ENCODE data around the gene CAV3.

The CAV3 gene

GRCh38 chr3:8724108-8724752 lies 9.4 kb upstream of the CAV3 start:
- H3K9me3 ChIP-seq (ENCODE audit: control extremely low read depth in 1 of 5, control insufficient read depth in 4 of 5, insufficient read depth in 2 of 5, low read depth in 1 of 5, low read length in 4 of 5), result peaks cover 0 to 10% (median 0%) of the 10 kb centered on the region in 5 experiments
- POLR2A ChIA-PET, result no interaction called here
- DNase-seq, result no peak
- WGBS (ENCODE audit: insufficient coverage), result 100% methylated on average over 3 of the region's 3 CpGs
- CTCF ChIA-PET, result interaction anchor here (0.6 kb wide), 1 partner anchor 48 kb away, joined by 5 read pairs; no protein-coding TSS in a partner anchor
- H3K4me1 ChIP-seq (ENCODE audit: control extremely low read depth in 1 of 4, control insufficient read depth in 4 of 4, insufficient read depth in 4 of 4, low read length in 3 of 4), result no peaks in the 10 kb centered on the region
- no peaks in the 10 kb centered on the region for H3K27me3 ChIP-seq (replicated peaks in 2 of 5; ENCODE audit: control insufficient read depth in 4 of 5, insufficient read depth in 5 of 5, low read length in 4 of 5)
- no peaks in the 10 kb centered on the region for H3K36me3 ChIP-seq (ENCODE audit: control insufficient read depth in 4 of 4, insufficient read depth in 4 of 4, low read length in 3 of 4)
- no peak overlapping the region for H3K27ac ChIP-seq (ENCODE audit: insufficient read depth in 1 of 2, low read depth in 1 of 2, low read length in 2 of 2, poor library complexity in 1 of 2, severe bottlenecking in 2 of 2)
- H3K4me3 ChIP-seq (ENCODE audit: control insufficient read depth in 1 of 7, extremely low read depth in 1 of 7, insufficient read depth in 4 of 7, low read depth in 2 of 7, low read length in 6 of 7), result no peak overlapping the region

DNA sequence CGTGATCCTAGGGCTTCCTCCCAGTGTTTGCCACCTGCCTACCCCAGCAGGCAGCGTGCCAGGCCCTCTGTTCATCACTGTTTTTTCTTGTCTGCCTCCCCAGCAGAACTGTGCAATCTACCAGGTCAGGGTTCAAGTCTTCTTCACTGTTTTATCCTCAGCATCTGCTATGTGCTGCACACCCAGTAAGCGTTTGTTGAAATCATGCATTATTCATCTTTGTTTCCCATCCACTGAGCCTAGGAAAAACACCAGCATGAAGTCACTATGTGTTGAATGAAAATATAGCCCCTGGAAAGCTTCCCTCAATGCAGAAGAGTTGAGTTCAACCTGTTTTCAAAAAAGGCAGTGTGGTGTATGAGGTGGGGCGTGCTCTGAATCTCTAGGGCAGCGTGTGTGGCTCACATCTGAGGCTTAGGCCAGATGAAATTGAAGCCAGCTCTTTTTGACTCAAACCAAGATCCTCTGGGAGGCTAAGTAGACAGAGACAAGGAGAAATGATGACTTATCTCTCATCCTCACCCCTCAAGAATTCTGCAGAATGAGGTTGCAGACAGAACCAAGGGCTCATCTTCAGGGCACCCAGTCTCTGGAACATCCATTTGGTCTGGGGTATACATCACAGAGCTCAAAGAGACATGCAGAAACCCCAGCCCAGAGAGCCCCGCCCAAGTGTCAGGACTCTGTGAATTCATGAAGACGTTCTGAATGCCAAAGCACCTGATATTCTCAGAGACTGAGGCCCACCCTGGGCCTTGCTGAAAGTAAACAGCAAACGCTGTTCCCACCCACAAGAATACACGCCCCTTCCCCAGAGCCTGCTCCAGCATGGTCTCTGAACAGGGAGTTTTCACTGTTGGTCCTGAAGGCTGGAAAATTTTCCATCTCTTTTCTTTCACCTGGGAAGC lies 5.7 kb upstream of the CAV3 start:
- ChIA-PET POLR2A (no interaction called here), CTCF (no interaction called here)
- peaks cover 0 to 7% (median 0%) of the 10 kb centered on the region in 5 experiments for H3K9me3 ChIP-seq (ENCODE audit: control extremely low read depth in 1 of 5, control insufficient read depth in 4 of 5, insufficient read depth in 2 of 5, low read depth in 1 of 5, low read length in 4 of 5)
- H3K27ac ChIP-seq (ENCODE audit: insufficient read depth in 1 of 2, low read depth in 1 of 2, low read length in 2 of 2, poor library complexity in 1 of 2, severe bottlenecking in 2 of 2), result no peak overlapping the region
- H3K27me3 ChIP-seq (replicated peaks in 2 of 5; ENCODE audit: control insufficient read depth in 4 of 5, insufficient read depth in 5 of 5, low read length in 4 of 5), result no peaks in the 10 kb centered on the region
- DNase-seq, result no peak
- H3K4me3 ChIP-seq (ENCODE audit: control insufficient read depth in 1 of 7, extremely low read depth in 1 of 7, insufficient read depth in 4 of 7, low read depth in 2 of 7, low read length in 6 of 7), result no peak overlapping the region
- H3K4me1 ChIP-seq (ENCODE audit: control extremely low read depth in 1 of 4, control insufficient read depth in 4 of 4, insufficient read depth in 4 of 4, low read length in 3 of 4), result no peaks in the 10 kb centered on the region
- 94% methylated on average over 9 of the region's 9 CpGs for WGBS (ENCODE audit: insufficient coverage)
- no peaks in the 10 kb centered on the region for H3K36me3 ChIP-seq (ENCODE audit: control insufficient read depth in 4 of 4, insufficient read depth in 4 of 4, low read length in 3 of 4)

DNA sequence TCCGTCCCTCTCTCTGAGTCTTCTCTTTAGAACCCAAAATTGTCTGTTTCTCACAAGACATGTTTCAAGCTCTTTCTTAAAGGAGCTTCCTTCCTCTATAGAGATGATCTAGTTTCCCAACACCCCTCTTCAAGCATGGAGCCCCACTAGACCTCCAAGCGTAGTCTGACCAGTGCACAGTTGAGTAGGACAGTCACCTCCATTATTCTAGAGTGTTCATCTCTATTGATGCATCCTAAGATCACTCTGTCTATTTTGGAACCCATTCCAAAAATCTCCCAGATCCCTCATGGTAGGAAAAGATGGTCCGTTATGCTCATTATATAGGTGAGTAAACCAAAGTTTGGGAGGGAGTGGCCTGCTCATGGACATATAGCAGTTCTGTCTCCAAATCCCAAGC lies 4.1 kb upstream of the CAV3 start:
- H3K27ac ChIP-seq (ENCODE audit: insufficient read depth in 1 of 2, low read depth in 1 of 2, low read length in 2 of 2, poor library complexity in 1 of 2, severe bottlenecking in 2 of 2), result no peak overlapping the region
- H3K36me3 ChIP-seq (ENCODE audit: control insufficient read depth in 4 of 4, insufficient read depth in 4 of 4, low read length in 3 of 4), result no peaks in the 10 kb centered on the region
- peaks cover 0 to 7% (median 0%) of the 10 kb centered on the region in 5 experiments for H3K9me3 ChIP-seq (ENCODE audit: control extremely low read depth in 1 of 5, control insufficient read depth in 4 of 5, insufficient read depth in 2 of 5, low read depth in 1 of 5, low read length in 4 of 5)
- 93% methylated on average over 2 of the region's 3 CpGs for WGBS (ENCODE audit: insufficient coverage)
- no peaks in the 10 kb centered on the region for H3K4me1 ChIP-seq (ENCODE audit: control extremely low read depth in 1 of 4, control insufficient read depth in 4 of 4, insufficient read depth in 4 of 4, low read length in 3 of 4)
- ChIA-PET CTCF (no interaction called here), POLR2A (no interaction called here)
- DNase-seq, result no peak
- no peak overlapping the region for H3K4me3 ChIP-seq (ENCODE audit: control insufficient read depth in 1 of 7, extremely low read depth in 1 of 7, insufficient read depth in 4 of 7, low read depth in 2 of 7, low read length in 6 of 7)
- no peaks in the 10 kb centered on the region for H3K27me3 ChIP-seq (replicated peaks in 2 of 5; ENCODE audit: control insufficient read depth in 4 of 5, insufficient read depth in 5 of 5, low read length in 4 of 5)

DNA sequence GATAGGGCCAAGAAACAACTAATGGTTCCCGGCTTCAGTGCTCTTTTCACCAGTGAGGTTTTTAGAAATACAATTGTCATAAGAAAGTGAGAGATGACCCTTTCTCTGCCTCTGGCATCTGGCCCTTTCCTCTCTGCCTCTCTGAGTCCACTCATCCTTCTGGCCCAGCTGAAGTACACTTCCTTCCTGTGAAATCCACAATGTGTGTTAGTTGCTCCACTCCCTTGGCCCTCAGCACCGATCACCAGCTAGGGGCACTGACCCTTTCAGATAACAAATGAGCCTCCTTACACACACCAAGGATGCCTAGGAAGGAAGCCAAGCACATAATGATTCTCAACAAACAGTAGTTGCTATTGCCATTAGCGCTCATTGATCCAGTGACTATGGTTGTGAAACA lies 2.9 kb upstream of the CAV3 start:
- Histone ChIP-seq H3K4me3 (ENCODE audit: control insufficient read depth in 1 of 7, extremely low read depth in 1 of 7, insufficient read depth in 4 of 7, low read depth in 2 of 7, low read length in 6 of 7) (no peak overlapping the region), H3K9me3 (ENCODE audit: control extremely low read depth in 1 of 5, control insufficient read depth in 4 of 5, insufficient read depth in 2 of 5, low read depth in 1 of 5, low read length in 4 of 5) (peaks cover 0 to 7% (median 0%) of the 10 kb centered on the region in 5 experiments), H3K27ac (ENCODE audit: insufficient read depth in 1 of 2, low read depth in 1 of 2, low read length in 2 of 2, poor library complexity in 1 of 2, severe bottlenecking in 2 of 2) (no peak overlapping the region), H3K36me3 (ENCODE audit: control insufficient read depth in 4 of 4, insufficient read depth in 4 of 4, low read length in 3 of 4) (no peaks in the 10 kb centered on the region), H3K4me1 (ENCODE audit: control extremely low read depth in 1 of 4, control insufficient read depth in 4 of 4, insufficient read depth in 4 of 4, low read length in 3 of 4) (no peaks in the 10 kb centered on the region), H3K27me3 (replicated peaks in 2 of 5; ENCODE audit: control insufficient read depth in 4 of 5, insufficient read depth in 5 of 5, low read length in 4 of 5) (no peaks in the 10 kb centered on the region)
- ChIA-PET POLR2A (no interaction called here), CTCF (no interaction called here)
- no peak for DNase-seq
- 64% methylated on average over 2 of the region's 3 CpGs for WGBS (ENCODE audit: insufficient coverage)

GRCh38 chr3:8732413-8732812 lies 1.2 kb upstream of the CAV3 start:
- H3K36me3 ChIP-seq (ENCODE audit: control insufficient read depth in 4 of 4, insufficient read depth in 4 of 4, low read length in 3 of 4), result no peaks in the 10 kb centered on the region
- H3K27me3 ChIP-seq (replicated peaks in 2 of 5; ENCODE audit: control insufficient read depth in 4 of 5, insufficient read depth in 5 of 5, low read length in 4 of 5), result peaks cover 0 to 2% (median 0%) of the 10 kb centered on the region in 5 experiments
- no peak overlapping the region for H3K27ac ChIP-seq (ENCODE audit: insufficient read depth in 1 of 2, low read depth in 1 of 2, low read length in 2 of 2, poor library complexity in 1 of 2, severe bottlenecking in 2 of 2)
- no peaks in the 10 kb centered on the region for H3K9me3 ChIP-seq (ENCODE audit: control extremely low read depth in 1 of 5, control insufficient read depth in 4 of 5, insufficient read depth in 2 of 5, low read depth in 1 of 5, low read length in 4 of 5)
- no peaks in the 10 kb centered on the region for H3K4me1 ChIP-seq (ENCODE audit: control extremely low read depth in 1 of 4, control insufficient read depth in 4 of 4, insufficient read depth in 4 of 4, low read length in 3 of 4)
- WGBS (ENCODE audit: insufficient coverage), result 75% methylated on average over 4 of the region's 4 CpGs
- POLR2A ChIA-PET, result no interaction called here
- H3K4me3 ChIP-seq (ENCODE audit: control insufficient read depth in 1 of 7, extremely low read depth in 1 of 7, insufficient read depth in 4 of 7, low read depth in 2 of 7, low read length in 6 of 7), result no peak overlapping the region
- no peak for DNase-seq
- CTCF ChIA-PET, result no interaction called here

GRCh38 chr3:8734137-8734878 lies 706 bp downstream of the CAV3 start:
- DNase-seq, result no peak
- H3K27me3 ChIP-seq (replicated peaks in 2 of 5; ENCODE audit: control insufficient read depth in 4 of 5, insufficient read depth in 5 of 5, low read length in 4 of 5), result peaks cover 0 to 2% (median 0%) of the 10 kb centered on the region in 5 experiments
- 97% methylated on average over 19 of the region's 19 CpGs for WGBS (ENCODE audit: insufficient coverage)
- ChIA-PET POLR2A (no interaction called here), CTCF (interaction anchor here (1.0 kb wide), 1 partner anchor 10 kb away, joined by 3 read pairs; no protein-coding TSS in a partner anchor)
- no peaks in the 10 kb centered on the region for H3K4me1 ChIP-seq (ENCODE audit: control extremely low read depth in 1 of 4, control insufficient read depth in 4 of 4, insufficient read depth in 4 of 4, low read length in 3 of 4)
- no peaks in the 10 kb centered on the region for H3K36me3 ChIP-seq (ENCODE audit: control insufficient read depth in 4 of 4, insufficient read depth in 4 of 4, low read length in 3 of 4)
- no peak overlapping the region for H3K27ac ChIP-seq (ENCODE audit: insufficient read depth in 1 of 2, low read depth in 1 of 2, low read length in 2 of 2, poor library complexity in 1 of 2, severe bottlenecking in 2 of 2)
- no peaks in the 10 kb centered on the region for H3K9me3 ChIP-seq (ENCODE audit: control extremely low read depth in 1 of 5, control insufficient read depth in 4 of 5, insufficient read depth in 2 of 5, low read depth in 1 of 5, low read length in 4 of 5)
- H3K4me3 ChIP-seq (ENCODE audit: control insufficient read depth in 1 of 7, extremely low read depth in 1 of 7, insufficient read depth in 4 of 7, low read depth in 2 of 7, low read length in 6 of 7), result no peak overlapping the region

Measured in common myeloid progenitor, CD34-positive (primary cell).